Fibroblast of lung (primary cell): ENCODE results near the gene ZNF835. TPM values are rescaled to one million over a fixed set of nuclear protein-coding genes. Genes with fewer than 3 reads are reported as not detected.

Experiments
- DNase-seq, 2 donors: peaks; one replicate each; pipeline versions ENCODE4 v3.0.0 to v3.0.0-alpha.2; 2010; ENCODE audit warnings: low read depth in 2 of 2
- H2AFZ ChIP-seq: 2 replicates; pipeline ENCODE4 v1.5.1; 2012; ENCODE audit warnings: low read length, control low read depth, inconsistent platforms
- H3K27ac ChIP-seq: 2 replicates; pipeline ENCODE4 v1.5.1; 2011; ENCODE audit warnings: low read length, control low read depth; ENCODE audit not compliant: insufficient read depth
- H3K27me3 ChIP-seq: 2 replicates; pipeline ENCODE4 v1.5.1; 2011; ENCODE audit warnings: mild to moderate bottlenecking, low read length; ENCODE audit not compliant: control insufficient read depth, insufficient read depth
- H3K36me3 ChIP-seq: 2 replicates; pipeline ENCODE4 v1.5.1; 2011; ENCODE audit warnings: low read length; ENCODE audit not compliant: control insufficient read depth, insufficient read depth
- H3K4me1 ChIP-seq: 2 replicates; pipeline ENCODE4 v1.5.1; 2011; ENCODE audit warnings: low read length; ENCODE audit not compliant: control insufficient read depth, insufficient read depth; ENCODE audit errors: extremely low read depth
- H3K4me2 ChIP-seq: 2 replicates; pipeline ENCODE4 v1.5.1; 2011; ENCODE audit warnings: low read length, control low read depth; ENCODE audit not compliant: insufficient read depth; ENCODE audit errors: extremely low read depth
- H3K4me3 ChIP-seq, 4 experiments: fragments of 200-600 bp in 1 of 4; sonication (generic) in 1 of 4; replicated peaks in 1 of 4; 2 replicates each; pipeline ENCODE4 v1.5.1; 2011 to 2016; ENCODE audit warnings: low read length in 4 of 4, low read depth in 3 of 4, mild to moderate bottlenecking in 3 of 4, control low read depth in 2 of 4, inconsistent platforms in 1 of 4, mixed read lengths in 1 of 4; ENCODE audit not compliant: insufficient read depth in 1 of 4; ENCODE audit errors: control extremely low read depth in 1 of 4
- H3K79me2 ChIP-seq: 2 replicates; pipeline ENCODE4 v1.5.1; 2012; ENCODE audit warnings: mild to moderate bottlenecking, low read length, inconsistent platforms; ENCODE audit not compliant: control insufficient read depth, insufficient read depth
- H3K9ac ChIP-seq: 2 replicates; pipeline ENCODE4 v1.5.1; 2011; ENCODE audit warnings: mild to moderate bottlenecking, low read length, control low read depth; ENCODE audit not compliant: insufficient read depth
- H3K9me3 ChIP-seq: 2 replicates; pipeline ENCODE4 v1.5.1; 2012; ENCODE audit warnings: low read depth, low read length; ENCODE audit not compliant: control insufficient read depth, insufficient read depth
- H4K20me1 ChIP-seq: 2 replicates; pipeline ENCODE4 v1.5.1; 2011; ENCODE audit warnings: low read length; ENCODE audit not compliant: control insufficient read depth, insufficient read depth; ENCODE audit errors: extremely low read depth
- EZH2 ChIP-seq: IDR thresholded peaks from 2 replicates; pipeline ENCODE4 v1.5.1; 2012; ENCODE audit warnings: low read length, control low read depth, mild to moderate bottlenecking; ENCODE audit errors: missing control alignments
- polyA plus RNA-seq, 2 donors: library from polyadenylated mRNA; depleted of rRNA in 1 of 2; stranded (reverse) in 1 of 2; unstranded in 1 of 2; fragments of >200 nt; gene quantifications; 2 replicates each; pipeline ENCODE4 v1.2.1, GENCODE V29; 2011 to 2012; ENCODE audit warnings: missing spikeins in 1 of 2
- total RNA-seq: library from RNA; depleted of rRNA; stranded (reverse); fragments of >200 nt; gene quantifications from 2 replicates; pipeline ENCODE4 v1.2.1, GENCODE V29; 2014
- TF ChIP-seq, protein P1 (sequence below), 2 donors: IDR thresholded peaks in 1 of 2; conservative IDR thresholded peaks in 1 of 2; 1 replicate in 1 of 2; 2 replicates in 1 of 2; pipeline ENCODE4 v1.5.1; 2011 to 2012; ENCODE audit warnings: low read length in 2 of 2, control low read depth in 1 of 2, inconsistent platforms in 1 of 2, low read depth in 1 of 2, mild to moderate bottlenecking in 1 of 2

The ZNF835 gene
- total and polyA plus RNA-seq, 2 donors (not counting 1 experiment from before 2014, with no cell fraction given) = 3.6 TPM; not detected in 1

DNA sequence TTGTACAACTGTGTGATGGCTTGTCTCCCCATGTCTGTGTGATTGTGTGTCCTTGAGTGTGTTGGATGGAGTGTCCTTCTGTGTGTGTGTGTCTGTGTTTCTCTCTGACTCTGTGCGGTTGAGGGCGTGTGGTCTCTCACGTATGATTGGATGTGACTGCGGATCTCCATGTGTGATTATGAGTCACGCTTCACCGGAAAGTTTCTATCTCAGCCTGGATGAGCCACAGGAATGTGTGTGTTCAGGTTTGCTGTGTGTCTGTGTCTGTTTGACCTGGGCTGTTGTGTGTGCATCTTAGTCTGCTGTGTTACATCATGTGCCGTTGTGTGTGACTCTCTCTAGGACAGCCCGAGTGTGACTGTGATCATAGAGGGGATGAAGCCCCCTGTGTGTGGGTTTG is 15.5 kb upstream of the ZNF835 start:
- TF ChIP-seq, protein P1, sequence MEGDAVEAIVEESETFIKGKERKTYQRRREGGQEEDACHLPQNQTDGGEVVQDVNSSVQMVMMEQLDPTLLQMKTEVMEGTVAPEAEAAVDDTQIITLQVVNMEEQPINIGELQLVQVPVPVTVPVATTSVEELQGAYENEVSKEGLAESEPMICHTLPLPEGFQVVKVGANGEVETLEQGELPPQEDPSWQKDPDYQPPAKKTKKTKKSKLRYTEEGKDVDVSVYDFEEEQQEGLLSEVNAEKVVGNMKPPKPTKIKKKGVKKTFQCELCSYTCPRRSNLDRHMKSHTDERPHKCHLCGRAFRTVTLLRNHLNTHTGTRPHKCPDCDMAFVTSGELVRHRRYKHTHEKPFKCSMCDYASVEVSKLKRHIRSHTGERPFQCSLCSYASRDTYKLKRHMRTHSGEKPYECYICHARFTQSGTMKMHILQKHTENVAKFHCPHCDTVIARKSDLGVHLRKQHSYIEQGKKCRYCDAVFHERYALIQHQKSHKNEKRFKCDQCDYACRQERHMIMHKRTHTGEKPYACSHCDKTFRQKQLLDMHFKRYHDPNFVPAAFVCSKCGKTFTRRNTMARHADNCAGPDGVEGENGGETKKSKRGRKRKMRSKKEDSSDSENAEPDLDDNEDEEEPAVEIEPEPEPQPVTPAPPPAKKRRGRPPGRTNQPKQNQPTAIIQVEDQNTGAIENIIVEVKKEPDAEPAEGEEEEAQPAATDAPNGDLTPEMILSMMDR (conservative IDR thresholded peaks at IDR 0.05 in 1 of 2, IDR thresholded peaks at IDR 0.05 in 1 of 2; ENCODE audit: low read depth in 1 of 2, low read length in 2 of 2) = no peak
- TF ChIP-seq EZH2 = no peak
- no peak overlapping the region for H3K4me3 ChIP-seq
- no peak for DNase-seq

GRCh38 chr19:56683116-56683515 is 11.6 kb upstream of the ZNF835 start:
- no peaks in the 10 kb centered on the region for H4K20me1 ChIP-seq
- H3K27ac ChIP-seq = no peak overlapping the region
- no peak overlapping the region for H2AFZ ChIP-seq
- no peaks in the 10 kb centered on the region for H3K27me3 ChIP-seq
- no peak overlapping the region for H3K4me3 ChIP-seq
- H3K4me2 ChIP-seq = no peak overlapping the region
- H3K79me2 ChIP-seq = no peaks in the 10 kb centered on the region
- H3K9me3 ChIP-seq = no peaks in the 10 kb centered on the region
- H3K9ac ChIP-seq = no peak overlapping the region
- no peak for TF ChIP-seq EZH2
- TF ChIP-seq, protein P1 (conservative IDR thresholded peaks at IDR 0.05 in 1 of 2, IDR thresholded peaks at IDR 0.05 in 1 of 2; ENCODE audit: low read depth in 1 of 2, low read length in 2 of 2) = no peak
- no peaks in the 10 kb centered on the region for H3K36me3 ChIP-seq
- no peaks in the 10 kb centered on the region for H3K4me1 ChIP-seq
- DNase-seq = no peak

More for the DNA sequence above, 15.5 kb upstream of the ZNF835 start:
- Histone ChIP-seq H2AFZ (no peak overlapping the region), H3K4me2 (no peak overlapping the region), H3K27ac (no peak overlapping the region), H3K27me3 (no peaks in the 10 kb centered on the region), H3K36me3 (no peaks in the 10 kb centered on the region), H4K20me1 (no peaks in the 10 kb centered on the region), H3K4me1 (no peaks in the 10 kb centered on the region), H3K9me3 (no peaks in the 10 kb centered on the region), H3K9ac (no peak overlapping the region), H3K79me2 (no peaks in the 10 kb centered on the region)

- Histone ChIP-seq H3K9ac (no peak overlapping the region), H3K4me1 (no peaks in the 10 kb centered on the region), H3K4me3 (no peak overlapping the region), H3K36me3 (no peaks in the 10 kb centered on the region), H3K27me3 (no peaks in the 10 kb centered on the region), H4K20me1 (no peaks in the 10 kb centered on the region), H3K27ac (no peak overlapping the region), H2AFZ (no peak overlapping the region), H3K4me2 (no peak overlapping the region), H3K79me2 (no peaks in the 10 kb centered on the region), H3K9me3 (no peaks in the 10 kb centered on the region)
- no peak for DNase-seq
- TF ChIP-seq EZH2 = no peak
- TF ChIP-seq, protein P1 (conservative IDR thresholded peaks at IDR 0.05 in 1 of 2, IDR thresholded peaks at IDR 0.05 in 1 of 2; ENCODE audit: low read depth in 1 of 2, low read length in 2 of 2) = no peak
Measured at GRCh38 chr19:56681702-56682101, 10.1 kb upstream of the ZNF835 start.
